MCF 10A (cell line): ENCODE data around the gene OR4D6. TPM values are rescaled to one million over a fixed set of nuclear protein-coding genes. Genes with fewer than 3 reads are reported as not detected.

Experiments used
- BruUV-seq: library from RNA; stranded (reverse); fragments of 400-500 nt; replicated peaks from 2 replicates; lab custom pipeline; 2021; lab: Mats Ljungman, UMichigan
- CTCF ChIA-PET: fragments of 300-600 bp; sonication (Branson Sonifier 250); formaldehyde crosslinking; extraction: SDS; loops from one replicate; lab custom pipeline; 2021; ENCODE audit warnings: antibody characterized with exemption, inconsistent platforms; lab: Yijun Ruan, JAX
- POLR2A ChIA-PET: fragments of 300-600, 350-650 bp; sonication (Branson Sonifier 250); formaldehyde crosslinking; extraction: SDS; loops from one replicate; lab custom pipeline; 2020; ENCODE audit warnings: antibody characterized with exemption, inconsistent platforms; lab: Yijun Ruan, JAX
- DNase-seq: peaks from one replicate; pipeline ENCODE4 v3.0.0-alpha.2; 2018; ENCODE audit not compliant: unreplicated experiment
- H3K27ac Mint-ChIP-seq: one replicate; pipeline ENCODE4 v1.8.0; 2022; ENCODE audit warnings: mild to moderate bottlenecking, low read depth, mixed read lengths; ENCODE audit not compliant: unreplicated experiment
- H3K27me3 Mint-ChIP-seq: one replicate; pipeline ENCODE4 v1.8.0; 2022; ENCODE audit warnings: mixed read lengths; ENCODE audit not compliant: insufficient read depth, unreplicated experiment
- H3K36me3 Mint-ChIP-seq: one replicate; pipeline ENCODE4 v1.8.0; 2022; ENCODE audit warnings: mild to moderate bottlenecking, moderate library complexity, mixed read lengths; ENCODE audit not compliant: insufficient read depth, unreplicated experiment
- H3K4me1 Mint-ChIP-seq: one replicate; pipeline ENCODE4 v1.8.0; 2022; ENCODE audit warnings: mixed read lengths; ENCODE audit not compliant: insufficient read depth, unreplicated experiment
- H3K4me3 Mint-ChIP-seq: one replicate; pipeline ENCODE4 v1.8.0; 2022; ENCODE audit warnings: mild to moderate bottlenecking, moderate library complexity, mixed read lengths; ENCODE audit not compliant: unreplicated experiment
- H3K9me3 Mint-ChIP-seq: one replicate; pipeline ENCODE4 v1.8.0; 2022; ENCODE audit warnings: mixed read lengths; ENCODE audit not compliant: unreplicated experiment
- intact Hi-C: fragments of 100-400 bp; cut with micrococcal nuclease; formaldehyde crosslinking; loops from 2 replicates; pipeline ENCODE4 v1.14.1; 2022
- total RNA-seq: library from RNA; stranded (reverse); gene quantifications from 2 replicates; pipeline ENCODE4 v1.2.3, GENCODE V29; 2022
- TF ChIP-seq, protein P1 (sequence below): fragments of 200-600 bp; IDR thresholded peaks from one replicate; pipeline ENCODE4 v1.8.0; 2022; ENCODE audit warnings: antibody characterized with exemption, mild to moderate bottlenecking; ENCODE audit not compliant: unreplicated experiment

The OR4D6 gene
- total RNA-seq, 1 experiment from 2014 or later, result not detected

DNA sequence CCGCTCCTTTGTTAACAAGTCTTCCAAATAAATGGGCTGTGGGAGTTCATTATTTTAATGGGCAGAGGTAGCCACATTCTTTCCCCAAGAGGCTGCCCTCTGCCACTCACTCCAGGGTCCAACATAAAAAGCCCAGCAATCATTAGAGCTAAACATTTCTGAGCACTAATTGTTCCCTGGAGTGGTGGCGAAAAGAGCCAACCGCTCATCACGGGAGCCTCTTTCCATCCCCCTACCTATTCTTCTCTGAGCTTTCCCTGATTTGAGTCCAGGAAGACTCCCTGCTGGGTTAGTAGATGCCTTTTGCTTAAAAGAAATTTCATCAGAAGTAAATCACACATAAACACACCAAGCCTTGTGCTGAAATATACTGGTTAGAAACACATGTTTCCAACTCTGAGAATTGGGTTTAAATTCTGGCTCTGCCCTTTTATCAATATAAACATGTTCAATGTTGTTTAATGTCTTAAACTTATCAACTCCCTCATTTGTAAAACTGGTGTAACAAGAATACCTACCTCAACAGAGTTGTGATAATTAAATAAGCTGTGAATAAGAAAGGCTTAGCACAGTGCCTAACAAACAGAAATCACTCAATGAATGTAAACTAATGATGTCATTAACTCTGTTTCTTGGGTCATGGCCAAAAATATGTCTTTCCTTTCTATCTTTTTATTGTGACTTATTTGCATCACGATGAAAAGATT is 30.2 kb upstream of the OR4D6 start, which contains the start of gene OR5A2:
Gene OR5A2 (minus strand): TSS at position 53 of the 707 bp plus-strand sequence. CDS start 3,460 bp downstream, outside the sequence.
- Mint-ChIP-seq H3K27me3 (peaks cover 33% of the 10 kb centered on the region), H3K9me3 (no peaks in the 10 kb centered on the region), H3K4me3 (no peak within 1 kb of the TSS), H3K27ac (no peak within 1 kb of the TSS), H3K4me1 (no peaks in the 10 kb centered on the region), H3K36me3 (no peaks in the 10 kb centered on the region)
- no peak for DNase-seq
- intact Hi-C loops, result no loop called here
- ChIA-PET POLR2A (no interaction called here), CTCF (interaction anchor here (0.6 to 2.6 kb wide), 5 partner anchors 9 to 256 kb away, joined by 3 to 16 read pairs (median 3); partner anchors contain the start of genes DTX4 and OR5A1)
- no TSS peak for BruUV-seq
- TF ChIP-seq, protein P1, sequence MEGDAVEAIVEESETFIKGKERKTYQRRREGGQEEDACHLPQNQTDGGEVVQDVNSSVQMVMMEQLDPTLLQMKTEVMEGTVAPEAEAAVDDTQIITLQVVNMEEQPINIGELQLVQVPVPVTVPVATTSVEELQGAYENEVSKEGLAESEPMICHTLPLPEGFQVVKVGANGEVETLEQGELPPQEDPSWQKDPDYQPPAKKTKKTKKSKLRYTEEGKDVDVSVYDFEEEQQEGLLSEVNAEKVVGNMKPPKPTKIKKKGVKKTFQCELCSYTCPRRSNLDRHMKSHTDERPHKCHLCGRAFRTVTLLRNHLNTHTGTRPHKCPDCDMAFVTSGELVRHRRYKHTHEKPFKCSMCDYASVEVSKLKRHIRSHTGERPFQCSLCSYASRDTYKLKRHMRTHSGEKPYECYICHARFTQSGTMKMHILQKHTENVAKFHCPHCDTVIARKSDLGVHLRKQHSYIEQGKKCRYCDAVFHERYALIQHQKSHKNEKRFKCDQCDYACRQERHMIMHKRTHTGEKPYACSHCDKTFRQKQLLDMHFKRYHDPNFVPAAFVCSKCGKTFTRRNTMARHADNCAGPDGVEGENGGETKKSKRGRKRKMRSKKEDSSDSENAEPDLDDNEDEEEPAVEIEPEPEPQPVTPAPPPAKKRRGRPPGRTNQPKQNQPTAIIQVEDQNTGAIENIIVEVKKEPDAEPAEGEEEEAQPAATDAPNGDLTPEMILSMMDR, result no peak

- CTCF ChIA-PET, result interaction anchor here (1.2 to 1.6 kb wide), 2 partner anchors 9 to 11 kb away, joined by 3 to 8 read pairs; partner anchors contain the start of gene OR5A1
- no peaks in the 10 kb centered on the region for H3K4me1 Mint-ChIP-seq
- POLR2A ChIA-PET, result no interaction called here
- H3K36me3 Mint-ChIP-seq, result no peaks in the 10 kb centered on the region
- peaks cover 39% of the 10 kb centered on the region for H3K27me3 Mint-ChIP-seq
- peak; percentile 9 for DNase-seq
- H3K9me3 Mint-ChIP-seq, result no peaks in the 10 kb centered on the region
- intact Hi-C loops, result no loop called here
- TF ChIP-seq, protein P1, result no peak
- no peak overlapping the region for H3K27ac Mint-ChIP-seq
- H3K4me3 Mint-ChIP-seq, result no peak overlapping the region
- no TSS peak for BruUV-seq
Measured at GRCh38 chr11:59427068-59427382, 29.7 kb upstream of the OR4D6 start.

GRCh38 chr11:59429924-59430516 is 26.7 kb upstream of the OR4D6 start:
- TF ChIP-seq, protein P1, result peak; percentile 73
- peak; percentile 73 for DNase-seq
- no peaks in the 10 kb centered on the region for H3K9me3 Mint-ChIP-seq
- no peaks in the 10 kb centered on the region for H3K36me3 Mint-ChIP-seq
- no TSS peak for BruUV-seq
- ChIA-PET POLR2A (interaction anchor here (0.6 to 1.0 kb wide), 2 partner anchors 255 to 257 kb away, joined by 3 read pairs; no protein-coding TSS in a partner anchor), CTCF (interaction anchor here (0.7 to 3.5 kb wide), 25 partner anchors 9 to 290 kb away, joined by 3 to 32 read pairs (median 4); partner anchors contain the start of gene DTX4)
- H3K4me3 Mint-ChIP-seq, result no peak overlapping the region
- no peak overlapping the region for H3K27ac Mint-ChIP-seq
- no peaks in the 10 kb centered on the region for H3K4me1 Mint-ChIP-seq
- intact Hi-C loops, result loop anchor here (1.0 to 2.0 kb wide), 5 partner anchors 145 to 288 kb away; partner anchors contain the start of gene FAM111A
- H3K27me3 Mint-ChIP-seq, result peaks cover 50% of the 10 kb centered on the region

DNA sequence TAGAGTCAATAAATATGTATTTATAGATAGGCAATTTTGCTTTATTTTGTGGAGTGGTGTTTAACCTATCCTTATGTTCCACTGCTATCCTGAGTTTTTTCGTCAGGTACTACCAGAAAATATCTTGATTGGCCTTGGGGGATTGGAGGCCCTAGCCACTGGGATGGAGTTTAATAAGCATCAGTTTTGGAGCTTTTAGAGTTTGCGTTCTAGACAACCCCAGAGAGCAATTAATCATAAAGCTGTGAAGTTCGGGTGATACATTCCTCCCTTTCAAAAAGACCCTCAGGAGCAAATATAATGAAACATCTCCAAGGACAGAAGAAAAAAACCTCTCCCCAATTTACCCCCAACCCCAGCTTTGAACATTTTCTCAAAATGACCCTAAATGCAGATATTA is 20.6 kb upstream of the OR4D6 start, which contains the start of gene OR5A1:
Gene OR5A1 (plus strand): TSS at position 301 of the 400 bp plus-strand sequence. CDS start 6,700 bp downstream, outside the sequence.
- BruUV-seq, result no TSS peak
- TF ChIP-seq, protein P1, result no peak
- no peaks in the 10 kb centered on the region for H3K9me3 Mint-ChIP-seq
- no peak within 1 kb of the TSS for H3K4me3 Mint-ChIP-seq
- H3K27ac Mint-ChIP-seq, result no peak within 1 kb of the TSS
- H3K36me3 Mint-ChIP-seq, result no peaks in the 10 kb centered on the region
- DNase-seq, result no peak
- peaks cover 75% of the 10 kb centered on the region for H3K27me3 Mint-ChIP-seq
- CTCF ChIA-PET, result interaction anchor here (0.7 to 1.3 kb wide), 4 partner anchors 9 to 52 kb away, joined by 3 to 8 read pairs (median 3); partner anchors contain the start of gene OR5A2
- POLR2A ChIA-PET, result no interaction called here
- no peaks in the 10 kb centered on the region for H3K4me1 Mint-ChIP-seq
- intact Hi-C loops, result no loop called here
